Body of pancreas (tissue), 4 donors: ENCODE measurements around the gene SBSN.

Experiments used
- CTCF ChIP-seq, 7 experiments: fragments of 450-650 bp in 4 of 7; fragments of 200-600 bp in 3 of 7; sonication (generic) in 3 of 7; IDR thresholded peaks; one replicate each; pipeline ENCODE4 v1.5.1; 2016 to 2019; ENCODE audit warnings: antibody characterized with exemption in 7 of 7
- POLR2A ChIP-seq, 3 donors: fragments of 450-650 bp; IDR thresholded peaks; one replicate each; pipeline ENCODE4 v1.6.1; 2016; ENCODE audit warnings: antibody characterized with exemption in 3 of 3, mild to moderate bottlenecking in 2 of 3

DNA sequence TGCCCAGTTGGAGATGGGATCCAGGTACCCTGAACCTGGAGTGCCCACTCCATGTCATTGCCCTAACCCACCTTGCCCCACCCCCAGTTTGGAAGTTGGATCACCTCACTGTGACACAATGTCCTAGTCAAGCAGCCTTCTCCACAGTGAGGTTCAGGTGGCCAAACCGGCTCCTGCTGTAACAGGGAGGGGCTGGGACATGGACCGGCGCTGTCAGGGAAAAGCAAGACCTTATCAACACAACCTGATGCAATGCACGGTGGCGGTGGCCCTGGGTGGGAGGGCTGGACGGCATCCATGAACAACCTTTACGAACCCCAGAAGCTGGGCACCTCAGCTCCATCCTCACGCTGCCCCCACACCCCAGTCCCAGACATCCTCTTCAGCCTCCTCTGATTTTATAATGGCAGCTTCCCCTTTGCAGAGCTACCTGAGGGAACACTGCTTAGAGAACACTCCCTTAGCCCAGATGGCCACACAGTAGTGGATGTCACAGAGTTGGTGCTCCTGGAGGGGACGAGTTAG, 36.2 kb downstream of the SBSN start:
- TF ChIP-seq CTCF (IDR thresholded peaks at IDR 0.05) (no peak), POLR2A (IDR thresholded peaks at IDR 0.05) (no peak)
